Hepatocyte (in vitro differentiated cells): Measurements from ENCODE around the gene RBFOX2.

Experiments
- CTCF ChIP-seq: fragments of 200-600 bp; sonication (generic); IDR thresholded peaks from 2 replicates; pipeline ENCODE4 v1.5.1; 2016; ENCODE audit warnings: antibody characterized with exemption, mild to moderate bottlenecking; ENCODE audit not compliant: poor library complexity
- EZH2 ChIP-seq: fragments of 200-600 bp; sonication (generic); IDR thresholded peaks from 2 replicates; pipeline ENCODE4 v1.6.1; 2016; ENCODE audit warnings: antibody characterized with exemption, mild to moderate bottlenecking, borderline replicate concordance

DNA sequence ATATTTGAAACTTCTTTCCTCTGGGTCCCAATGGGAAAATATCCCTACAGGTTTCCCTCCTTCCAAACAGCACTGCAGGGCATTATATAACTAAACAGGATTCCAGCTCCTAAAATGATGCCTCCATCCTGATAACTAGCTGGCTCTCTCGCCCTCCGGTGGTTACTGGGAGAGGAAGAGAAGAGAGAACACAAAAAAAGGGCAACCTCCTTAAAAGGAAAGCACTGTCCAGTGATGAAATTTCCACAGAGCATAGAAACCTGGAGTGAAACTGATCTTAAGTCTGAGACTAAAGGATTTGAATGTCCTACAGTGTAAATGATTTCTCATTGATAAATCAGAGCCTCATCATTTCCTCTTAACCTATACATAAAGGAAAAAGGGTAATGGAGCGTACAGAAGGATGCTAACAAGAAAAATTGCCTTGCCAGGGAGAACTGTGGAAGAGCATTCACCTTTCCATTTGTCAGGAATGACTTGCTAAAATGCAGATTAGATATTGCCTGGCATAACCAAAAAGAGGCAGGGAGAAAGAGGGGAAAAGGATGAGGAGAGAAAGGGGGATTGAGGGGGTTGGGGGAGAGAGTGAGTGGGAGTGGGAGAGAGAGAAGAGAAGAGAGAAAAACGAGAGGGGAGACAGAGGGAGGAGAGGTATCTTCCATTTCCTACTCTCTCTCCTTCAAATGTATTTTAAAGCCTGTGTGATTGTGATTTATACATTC lies 189.6 kb downstream of the RBFOX2 start:
- peak; percentile 51 for TF ChIP-seq CTCF
- no peak for TF ChIP-seq EZH2
